B cell (primary cell): ENCODE data around the gene KCNJ14. TPM values are rescaled to one million over a fixed set of nuclear protein-coding genes. Genes with fewer than 3 reads are reported as not detected.

Source experiments
- ATAC-seq: fragments of 200-7000 bp; cut with Tn5 transposase; one replicate; pipeline ENCODE4 v1.10.0; 2021; ENCODE audit warnings: low read depth, mild to moderate bottlenecking, moderate number of reproducible peaks, moderate library complexity
- CTCF ChIA-PET: fragments of 350-600 bp; sonication (Branson Sonifier 250); formaldehyde crosslinking; loops from one replicate; lab custom pipeline; 2021; ENCODE audit warnings: antibody characterized with exemption, inconsistent platforms; lab: Charles Lee
- POLR2A ChIA-PET: fragments of 350-600 bp; sonication (Branson Sonifier 250); formaldehyde crosslinking; loops from one replicate; lab custom pipeline; 2021; ENCODE audit warnings: antibody characterized with exemption; lab: Charles Lee
- DNase-seq: peaks from one replicate; pipeline ENCODE4 v3.0.0; 2013
- H2AFZ ChIP-seq: 2 replicates; pipeline ENCODE4 v1.6.1; 2012; ENCODE audit warnings: mild to moderate bottlenecking, low read depth, low read length; ENCODE audit not compliant: insufficient read depth, poor library complexity, severe bottlenecking
- H3K27ac ChIP-seq, 2 donors: 1 replicate in 1 of 2; 2 replicates in 1 of 2; pipeline ENCODE4 v1.5.1; 2012 to 2013; ENCODE audit warnings: low read length in 2 of 2, mild to moderate bottlenecking in 2 of 2, moderate library complexity in 1 of 2
- H3K27me3 ChIP-seq, 4 experiments: fragments of 200-600 bp in 1 of 4; sonication (generic) in 1 of 4; replicated peaks in 1 of 4; 1 replicate in 2 of 4; 2 replicates in 2 of 4; pipeline versions ENCODE4 v1.6.1 to v1.7.0; 2013 to 2016; ENCODE audit warnings: low read length in 3 of 4, mild to moderate bottlenecking in 2 of 4, mixed read lengths in 1 of 4, moderate library complexity in 1 of 4; ENCODE audit not compliant: insufficient read depth in 4 of 4, control insufficient read depth in 3 of 4; ENCODE audit errors: control extremely low read depth in 1 of 4
- H3K36me3 ChIP-seq, 2 experiments: replicated peaks in 1 of 2; 1 replicate in 1 of 2; 2 replicates in 1 of 2; pipeline versions ENCODE4 v1.6.1 to v1.7.1; 2013; ENCODE audit warnings: low read length in 1 of 2; ENCODE audit not compliant: insufficient read depth in 2 of 2, control insufficient read depth in 1 of 2; ENCODE audit errors: control extremely low read depth in 1 of 2, extremely low read depth in 1 of 2
- H3K4me1 ChIP-seq, 2 donors: fragments of 200-600 bp in 1 of 2; sonication (generic) in 1 of 2; 1 replicate in 1 of 2; 2 replicates in 1 of 2; pipeline versions ENCODE4 v1.5.1 to v1.6.1; 2013 to 2017; ENCODE audit warnings: low read length in 2 of 2; ENCODE audit not compliant: control insufficient read depth in 2 of 2, insufficient read depth in 2 of 2
- H3K4me2 ChIP-seq: replicated peaks from 2 replicates; pipeline ENCODE3; 2012; ENCODE audit warnings: mild to moderate bottlenecking, low read depth, low read length; ENCODE audit not compliant: poor library complexity, severe bottlenecking
- H3K4me3 ChIP-seq, 5 experiments: fragments of 200-600 bp in 1 of 5; sonication (generic) in 1 of 5; 1 replicate in 3 of 5; 2 replicates in 2 of 5; pipeline versions ENCODE4 v1.5.1 to v1.7.0; 2011 to 2016; ENCODE audit warnings: low read length in 4 of 5, mild to moderate bottlenecking in 4 of 5, low read depth in 2 of 5, control low read depth in 1 of 5, moderate library complexity in 1 of 5; ENCODE audit not compliant: insufficient read depth in 1 of 5; ENCODE audit errors: control extremely low read depth in 1 of 5, extremely low read depth in 1 of 5
- H3K79me2 ChIP-seq: fragments of 200-600 bp; sonication (generic); one replicate; pipeline ENCODE4 v1.6.0; 2016; ENCODE audit warnings: low read length; ENCODE audit not compliant: control insufficient read depth, insufficient read depth
- H3K9ac ChIP-seq: fragments of 200-600 bp; sonication (generic); 2 replicates; pipeline ENCODE4 v1.6.1; 2017; ENCODE audit warnings: mild to moderate bottlenecking, low read length, moderate library complexity
- H3K9me3 ChIP-seq, 3 donors: one replicate each; pipeline versions ENCODE4 v1.6.1 to v1.7.1; 2013; ENCODE audit warnings: low read length in 2 of 3; ENCODE audit not compliant: control insufficient read depth in 2 of 3, insufficient read depth in 1 of 3; ENCODE audit errors: control extremely low read depth in 1 of 3
- H4K20me1 ChIP-seq: 2 replicates; pipeline ENCODE4 v1.6.0; 2012; ENCODE audit warnings: mild to moderate bottlenecking, low read length; ENCODE audit not compliant: insufficient read depth, control insufficient read depth, poor library complexity, severe bottlenecking
- H3K27ac Mint-ChIP-seq: one replicate; pipeline ENCODE4 v1.8.0; 2021; ENCODE audit warnings: mixed read lengths
- H3K27me3 Mint-ChIP-seq: one replicate; pipeline ENCODE4 v1.8.0; 2021; ENCODE audit warnings: mixed read lengths
- H3K4me1 Mint-ChIP-seq: one replicate; pipeline ENCODE4 v1.8.0; 2021; ENCODE audit warnings: mixed read lengths
- H3K4me3 Mint-ChIP-seq: one replicate; pipeline ENCODE4 v1.8.0; 2021; ENCODE audit warnings: mixed read lengths
- H3K9me3 Mint-ChIP-seq: one replicate; pipeline ENCODE4 v1.8.0; 2022; ENCODE audit warnings: mixed read lengths; ENCODE audit not compliant: insufficient read depth
- EZH2 ChIP-seq: IDR thresholded peaks from 2 replicates; pipeline ENCODE4 v1.6.1; 2012; ENCODE audit warnings: borderline replicate concordance, low read depth, mild to moderate bottlenecking, moderate library complexity, low read length; ENCODE audit not compliant: insufficient read depth, poor library complexity, severe bottlenecking
- WGBS: methylation state at CpG from one replicate; pipeline ENCODE4 v1.1.5; 2013; ENCODE audit warnings: missing lambda C conversion rate; ENCODE audit not compliant: insufficient coverage; 5-methylcytosine and 5-hydroxymethylcytosine counted together
- intact Hi-C: fragments of 100-400 bp; cut with micrococcal nuclease; formaldehyde crosslinking; loops from one replicate; pipeline ENCODE4 v1.10.0; 2022
- polyA plus RNA-seq: library from polyadenylated mRNA; depleted of rRNA; stranded (reverse); fragments of >200 nt; gene quantifications from 2 replicates; pipeline ENCODE4 v1.2.3, GENCODE V29; 2012
- total RNA-seq, 2 donors: library from RNA; stranded (reverse); fragments of 120-200 nt in 1 of 2; gene quantifications; 1 replicate in 1 of 2; 2 replicates in 1 of 2; pipeline versions ENCODE4 v1.2.3 to v1.2.4, GENCODE V29; 2013 to 2022
- TF ChIP-seq, protein P1 (sequence below): fragments of 200-600 bp; IDR thresholded peaks from one replicate; pipeline ENCODE4 v1.8.0; 2022; ENCODE audit warnings: antibody characterized with exemption, mild to moderate bottlenecking

Gene KCNJ14
- total and polyA plus RNA-seq, 2 donors (not counting 1 experiment from before 2014, with no cell fraction given) = 1.5 to 2.3 TPM

DNA sequence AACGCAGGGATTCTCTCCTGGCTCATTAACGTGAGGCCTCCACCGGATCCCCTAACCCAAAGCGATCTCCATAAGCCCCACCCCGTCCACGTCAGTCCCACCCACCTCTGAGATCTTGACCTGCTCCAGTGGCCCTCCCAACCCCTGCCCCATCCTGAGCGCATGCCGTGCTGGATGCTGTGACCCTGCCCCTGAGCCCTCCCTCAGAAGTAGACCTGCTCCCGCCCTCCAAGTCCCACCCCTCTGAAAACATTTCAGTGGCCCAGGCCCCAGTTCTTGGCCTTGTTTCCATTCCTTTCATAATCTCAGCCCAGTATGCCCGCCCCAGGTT is 36.4 kb downstream of the KCNJ14 start:
- H3K4me1 Mint-ChIP-seq = peaks cover 35% of the 10 kb centered on the region
- H3K4me2 ChIP-seq = peak overlapping the region; percentile 75
- CTCF ChIA-PET = interaction anchor here (5.3 kb wide), 1 partner anchor 118 kb away, joined by 51 read pairs; no protein-coding TSS in a partner anchor
- DNase-seq = no peak
- peak overlapping the region; percentile 34 for H2AFZ ChIP-seq
- no peaks in the 10 kb centered on the region for H3K36me3 ChIP-seq
- peaks cover 28% of the 10 kb centered on the region for H3K27me3 Mint-ChIP-seq
- ATAC-seq = no peak
- H3K9me3 Mint-ChIP-seq = no peaks in the 10 kb centered on the region
- H3K79me2 ChIP-seq = no peaks in the 10 kb centered on the region
- H3K9me3 ChIP-seq = peaks cover 0 to 28% (median 0%) of the 10 kb centered on the region in 3 donors
- peaks cover 39 to 44% of the 10 kb centered on the region in 2 donors for H3K4me1 ChIP-seq
- TF ChIP-seq EZH2 = no peak
- TF ChIP-seq, protein P1, sequence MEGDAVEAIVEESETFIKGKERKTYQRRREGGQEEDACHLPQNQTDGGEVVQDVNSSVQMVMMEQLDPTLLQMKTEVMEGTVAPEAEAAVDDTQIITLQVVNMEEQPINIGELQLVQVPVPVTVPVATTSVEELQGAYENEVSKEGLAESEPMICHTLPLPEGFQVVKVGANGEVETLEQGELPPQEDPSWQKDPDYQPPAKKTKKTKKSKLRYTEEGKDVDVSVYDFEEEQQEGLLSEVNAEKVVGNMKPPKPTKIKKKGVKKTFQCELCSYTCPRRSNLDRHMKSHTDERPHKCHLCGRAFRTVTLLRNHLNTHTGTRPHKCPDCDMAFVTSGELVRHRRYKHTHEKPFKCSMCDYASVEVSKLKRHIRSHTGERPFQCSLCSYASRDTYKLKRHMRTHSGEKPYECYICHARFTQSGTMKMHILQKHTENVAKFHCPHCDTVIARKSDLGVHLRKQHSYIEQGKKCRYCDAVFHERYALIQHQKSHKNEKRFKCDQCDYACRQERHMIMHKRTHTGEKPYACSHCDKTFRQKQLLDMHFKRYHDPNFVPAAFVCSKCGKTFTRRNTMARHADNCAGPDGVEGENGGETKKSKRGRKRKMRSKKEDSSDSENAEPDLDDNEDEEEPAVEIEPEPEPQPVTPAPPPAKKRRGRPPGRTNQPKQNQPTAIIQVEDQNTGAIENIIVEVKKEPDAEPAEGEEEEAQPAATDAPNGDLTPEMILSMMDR = no peak
- H3K9ac ChIP-seq = no peak overlapping the region
- peaks cover 0 to 44% (median 23%) of the 10 kb centered on the region in 4 experiments for H3K27me3 ChIP-seq
- POLR2A ChIA-PET = interaction anchor here (0.6 to 1.1 kb wide), 2 partner anchors 10 to 168 kb away, joined by 3 to 8 read pairs; no protein-coding TSS in a partner anchor
- H3K27ac Mint-ChIP-seq = peak overlapping the region; percentile 15
- H4K20me1 ChIP-seq = peaks cover 6% of the 10 kb centered on the region
- no peak overlapping the region for H3K27ac ChIP-seq
- H3K4me3 ChIP-seq = peak overlapping the region in 2 of 5 experiments; percentile 33 to 49
- peak overlapping the region; percentile 63 for H3K4me3 Mint-ChIP-seq
- intact Hi-C loops = loop anchor here (1.0 to 10.0 kb wide), 3 partner anchors 22 to 170 kb away; partner anchors contain the start of genes CYTH2, GRIN2D and KDELR1
- WGBS = 36% methylated on average over 10 of the region's 10 CpGs
